ENCODE data around the gene CLIC5.

- TF ChIP-seq CTCF (conservative IDR thresholded peaks at IDR 0.05; ENCODE audit: low read length) = no peak
- TF ChIP-seq EZH2phosphoT487 (IDR thresholded peaks at IDR 0.05; ENCODE audit: borderline replicate concordance, low read depth, low read length) = no peak
These were observed 2.8 kb downstream of the CLIC5 start for GRCh38 chr6:46012834-46013233.
